ENCODE results near the gene TEX44.
"Not testable (repeated sequence)": the region's sequence is repeated elsewhere in the genome, so short reads cannot be mapped to it uniquely, and the experiment has no call there.

The TEX44 gene

DNA sequence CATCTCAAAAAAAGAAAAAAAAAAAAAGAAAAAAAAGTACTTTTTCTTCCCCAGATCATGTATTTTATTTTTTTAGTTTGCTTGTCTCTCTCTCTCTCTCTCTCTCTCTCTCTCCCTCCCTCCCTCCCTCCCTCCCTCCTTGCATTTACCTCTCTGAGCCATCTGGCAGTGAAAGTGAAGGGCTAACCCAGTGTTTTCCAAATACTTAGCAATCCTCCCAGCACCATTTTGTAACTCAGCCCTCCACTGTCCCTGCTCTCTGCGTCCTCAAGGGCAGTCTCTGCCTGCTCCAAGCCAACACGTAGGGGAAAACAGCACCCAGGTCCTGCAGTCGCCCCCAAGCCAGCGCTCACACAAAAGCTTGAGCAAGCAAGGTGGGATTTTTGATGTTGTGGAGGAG is 19.6 kb upstream of the TEX44 start:
- no peak for DNase-seq

DNA sequence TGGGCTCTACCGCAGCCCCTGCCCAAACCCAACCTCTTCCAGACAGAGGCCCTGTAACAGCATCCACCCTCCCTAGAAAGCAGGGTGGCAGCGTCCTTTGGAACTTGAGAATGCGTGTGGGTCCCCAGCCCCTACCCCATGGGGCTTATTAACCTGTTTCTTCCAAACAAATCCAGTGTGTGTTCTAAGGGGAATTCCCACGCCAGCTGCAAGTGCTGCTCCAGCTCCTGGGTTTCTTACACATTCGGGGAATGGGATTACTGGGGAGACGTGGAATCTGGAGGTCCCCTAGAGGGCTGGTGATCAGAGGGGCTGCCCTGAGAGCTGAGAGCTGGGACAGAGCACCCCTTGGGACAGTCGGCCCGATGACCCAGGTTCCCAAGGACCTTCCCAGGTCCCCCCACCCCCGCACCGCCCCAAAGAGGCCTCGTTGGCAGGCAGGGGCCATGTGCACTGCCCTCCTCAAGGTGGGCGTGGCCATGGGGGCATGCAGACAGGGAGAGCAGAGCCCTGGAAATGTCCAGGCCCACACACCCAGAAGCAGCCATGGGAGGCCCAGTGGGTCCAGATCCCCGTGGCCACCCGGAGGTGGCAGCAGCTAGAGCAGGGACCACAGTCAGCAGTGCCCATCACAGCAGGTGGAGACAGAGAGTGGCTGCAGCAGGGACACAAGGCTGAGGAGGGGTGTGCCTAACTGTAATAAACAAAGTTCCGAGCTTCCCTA is 18.8 kb upstream of the TEX44 start:
- DNase-seq: no peak

DNA sequence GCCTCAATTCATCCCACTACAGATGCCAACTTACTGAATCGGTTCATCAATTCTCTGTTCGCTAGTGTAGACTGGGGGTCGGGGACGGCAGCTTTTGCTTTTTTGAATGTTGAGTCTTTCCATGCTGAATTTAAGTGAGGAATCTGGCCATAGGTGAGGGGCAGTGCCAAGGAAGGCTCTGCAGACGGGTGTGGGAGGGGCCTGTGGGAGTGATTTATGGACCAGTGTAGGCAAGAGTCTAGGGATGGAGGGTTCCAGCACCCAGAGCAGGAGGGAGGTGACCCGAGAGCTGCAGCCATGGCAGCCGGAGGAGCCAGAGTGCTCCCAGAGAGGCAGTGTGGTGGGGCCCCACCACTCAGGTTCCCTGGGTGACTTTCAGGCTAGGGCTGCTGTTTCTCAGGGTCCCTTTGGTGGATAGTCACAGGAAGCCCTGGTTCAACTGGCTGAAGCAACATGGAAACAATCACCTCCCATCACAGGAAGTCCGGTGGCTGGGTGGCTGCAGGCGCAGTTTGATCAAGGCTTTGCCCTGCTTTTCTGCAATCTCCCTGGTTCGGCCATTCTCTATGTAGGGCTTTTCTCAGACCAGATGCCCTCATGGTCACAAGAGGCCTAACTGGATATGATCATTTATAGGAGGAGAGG is 16.9 kb upstream of the TEX44 start:
- DNase-seq: peak; percentile 38

DNA sequence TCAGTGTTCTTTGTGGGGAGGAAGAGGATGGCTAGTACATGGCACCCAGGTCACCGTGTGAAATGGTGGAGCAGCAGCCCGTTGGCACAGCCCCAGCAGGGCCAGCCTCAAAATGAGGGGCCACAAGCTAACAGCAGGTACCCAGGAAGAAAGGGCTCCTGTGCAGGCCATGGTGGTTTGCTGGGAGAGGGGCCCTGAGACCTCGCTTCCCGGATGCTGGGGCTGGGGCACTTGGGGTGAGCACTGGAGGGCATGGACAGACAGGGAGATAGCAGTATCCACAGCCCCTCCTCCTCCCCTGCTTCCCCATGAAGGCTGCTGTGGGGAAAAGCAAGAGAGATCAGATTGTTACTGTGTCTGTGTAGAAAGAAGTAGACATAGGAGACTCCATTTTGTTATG is 16.2 kb upstream of the TEX44 start:
- no peak for DNase-seq

DNA sequence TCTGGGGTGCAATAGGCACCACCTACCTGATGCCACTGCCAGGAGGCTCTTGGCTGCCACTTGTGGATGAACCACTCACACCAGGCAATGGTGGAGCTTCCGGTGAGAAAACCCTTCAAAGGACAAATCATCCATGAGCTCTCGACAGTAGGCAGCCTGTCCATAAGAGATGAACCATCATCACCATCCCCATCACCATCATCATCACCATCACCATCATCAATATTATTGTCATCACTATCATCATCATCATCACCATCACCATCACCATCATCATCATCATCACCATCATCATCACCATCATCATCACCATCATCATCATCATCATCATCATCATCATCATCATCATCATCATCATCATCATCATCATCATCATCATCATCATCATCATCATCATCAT is 14.0 kb upstream of the TEX44 start:
- DNase-seq: not testable (repeated sequence)

DNA sequence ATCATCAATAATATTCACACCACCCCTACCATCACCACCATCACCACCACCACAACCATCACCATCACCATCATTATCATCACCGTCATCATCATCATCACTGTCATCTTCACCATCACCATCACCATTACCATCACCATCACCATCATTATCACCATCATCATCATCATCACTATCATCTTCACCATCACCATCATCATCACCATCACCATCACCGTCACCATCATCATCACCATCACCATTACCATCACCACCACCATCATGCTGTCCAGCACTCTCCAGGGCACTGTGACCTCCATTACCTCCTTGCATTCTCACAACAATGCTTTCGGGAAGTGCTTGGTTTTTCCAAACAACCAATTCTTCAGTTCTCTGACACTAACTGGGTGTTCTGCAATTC is 13.1 kb upstream of the TEX44 start:
- DNase-seq: no peak

DNA sequence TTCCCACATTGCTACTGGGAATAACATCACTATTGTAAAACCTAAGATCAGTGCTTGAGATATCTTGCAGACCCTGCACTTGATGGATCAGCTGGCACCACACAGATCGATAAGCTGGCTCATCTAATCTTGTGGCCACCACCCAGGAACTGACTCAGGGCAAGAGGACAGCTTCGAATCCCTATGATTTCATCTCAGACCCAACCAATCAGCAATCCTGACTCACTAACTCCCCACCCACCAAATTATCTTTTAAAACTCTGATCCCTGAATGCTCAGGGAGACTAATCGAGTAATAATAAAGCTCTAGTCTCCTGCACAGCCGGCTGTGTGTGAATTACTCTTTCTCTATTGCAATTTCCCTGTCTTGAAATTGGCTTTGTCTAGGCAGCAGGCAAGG is 11.3 kb upstream of the TEX44 start:
- no peak for DNase-seq

DNA sequence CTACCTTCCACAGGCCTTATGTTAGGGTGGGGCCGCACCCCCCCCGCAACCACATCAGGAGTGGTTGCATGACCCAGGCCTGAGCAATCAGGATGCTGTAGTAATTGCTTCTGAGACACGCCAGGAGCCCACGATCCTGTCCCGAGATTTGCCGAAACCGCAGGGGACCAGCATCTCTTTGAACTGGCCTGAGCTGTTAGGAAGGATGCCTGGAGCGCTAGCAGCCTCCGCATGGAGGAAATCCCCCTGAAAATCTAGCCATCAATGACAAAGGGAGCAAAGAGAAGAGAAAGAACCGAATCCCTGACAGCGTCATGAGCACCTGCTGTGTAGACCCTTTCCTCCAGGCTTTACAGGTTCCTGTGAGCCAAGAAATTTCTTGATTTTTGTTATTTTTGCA is 8.7 kb upstream of the TEX44 start:
- no peak for DNase-seq

DNA sequence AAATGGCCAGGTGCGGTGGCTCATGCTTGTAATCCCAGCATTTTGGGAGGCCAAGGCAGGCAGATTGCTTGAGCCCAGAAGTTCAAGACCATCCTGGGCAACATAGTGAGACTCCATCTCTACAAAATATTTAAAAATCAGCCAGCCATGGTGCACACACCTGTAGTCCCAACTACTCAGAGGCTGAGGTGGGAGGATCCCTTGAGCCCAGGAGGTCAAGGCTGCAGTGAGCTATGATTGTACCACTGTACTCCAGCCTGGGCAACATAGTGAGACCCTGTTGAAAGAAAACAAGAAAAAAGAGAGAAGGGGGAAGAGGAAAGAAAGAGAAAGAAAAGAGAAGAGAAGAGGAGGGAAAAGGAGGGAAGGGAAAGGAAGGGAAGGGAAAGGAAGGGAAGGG is 4.9 kb upstream of the TEX44 start:
- not testable (repeated sequence) for DNase-seq

DNA sequence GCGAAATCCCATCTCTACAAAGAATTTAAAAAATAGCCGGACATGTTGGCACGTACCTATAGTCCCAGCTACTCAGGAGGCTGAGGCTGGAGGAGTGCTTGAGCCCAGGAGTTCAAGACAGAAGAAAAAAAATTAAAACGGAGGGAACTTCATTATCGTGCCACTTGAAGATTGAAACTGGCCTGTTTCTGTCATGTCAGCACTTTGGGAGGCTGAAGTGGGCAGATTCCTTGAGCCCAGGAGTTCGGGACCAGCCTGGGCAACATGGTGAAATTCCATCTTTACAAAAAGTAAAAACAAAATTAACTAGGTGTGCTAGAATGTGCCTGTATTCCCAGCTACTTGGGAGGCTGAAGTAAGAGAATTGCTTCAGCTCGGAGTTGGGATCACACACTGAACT is 3.0 kb upstream of the TEX44 start:
- DNase-seq: no peak

DNA sequence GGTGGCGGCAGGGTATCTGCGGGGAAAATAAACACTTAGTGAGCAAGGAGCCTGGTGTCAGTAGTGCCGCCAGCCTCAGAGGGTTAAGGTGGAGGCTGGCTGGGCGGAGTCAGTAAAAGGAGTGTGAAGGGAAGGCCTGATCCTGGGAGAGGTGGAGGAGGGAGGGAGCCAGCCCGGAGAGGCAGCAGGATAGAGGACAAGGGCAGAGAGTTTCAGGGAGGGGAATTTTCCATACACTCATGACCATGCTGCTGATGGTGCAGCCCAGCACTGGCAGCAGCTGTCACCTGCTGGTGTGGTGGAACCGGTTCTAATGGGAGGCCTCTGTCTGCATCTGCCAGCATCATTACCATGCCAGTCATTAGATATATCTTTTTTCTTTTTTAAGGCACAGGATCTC is 2.0 kb upstream of the TEX44 start:
- DNase-seq: no peak

DNA sequence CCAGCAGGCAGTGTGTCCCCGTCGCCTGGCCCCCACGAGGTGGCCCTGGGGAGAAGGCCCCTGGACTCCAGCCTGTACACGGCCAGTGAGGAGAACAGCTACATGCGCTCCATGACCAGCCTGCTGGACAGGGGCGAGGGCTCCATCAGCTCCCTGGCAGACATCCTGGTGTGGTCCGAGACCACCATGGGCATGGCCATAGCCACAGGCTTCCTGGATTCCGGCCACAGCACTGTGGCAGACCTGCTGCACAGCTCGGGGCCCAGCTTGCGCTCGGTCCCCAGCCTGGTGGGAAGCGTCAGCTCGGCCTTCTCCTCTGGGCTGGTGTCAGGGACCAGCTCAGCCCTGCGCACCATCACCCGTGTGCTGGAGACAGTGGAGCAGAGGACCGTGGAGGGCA is 1.0 kb downstream of the TEX44 start:
- no peak for DNase-seq

DNA sequence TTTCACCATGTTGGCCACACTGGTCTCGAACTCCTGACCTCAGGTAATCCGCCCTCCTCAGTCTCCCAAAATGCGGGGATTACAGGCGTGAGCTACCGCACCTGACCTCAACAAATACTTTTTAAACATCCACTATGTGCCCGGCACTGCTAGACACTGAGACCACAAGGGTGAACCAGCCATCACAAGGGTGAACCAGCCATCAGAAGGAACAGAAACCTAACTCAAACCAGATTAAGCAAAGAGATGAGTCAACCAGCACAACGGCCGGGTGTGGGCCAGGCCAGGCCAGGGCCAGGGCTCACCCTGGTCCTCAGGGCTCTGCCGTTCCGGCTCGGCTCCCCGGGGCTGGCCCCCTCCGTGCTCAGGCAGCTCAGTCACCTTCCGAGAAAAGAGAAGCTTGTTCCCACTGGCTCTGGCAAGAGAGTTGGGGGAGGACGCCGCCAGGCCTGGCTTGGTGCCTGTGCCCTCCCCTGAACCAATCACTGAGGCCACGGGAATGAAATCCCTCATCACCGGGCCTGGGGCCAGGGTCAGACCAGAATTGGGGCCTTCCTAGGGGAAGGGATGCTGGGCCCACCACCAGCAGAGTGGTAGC is 4.4 kb downstream of the TEX44 start:
- no peak for DNase-seq

DNA sequence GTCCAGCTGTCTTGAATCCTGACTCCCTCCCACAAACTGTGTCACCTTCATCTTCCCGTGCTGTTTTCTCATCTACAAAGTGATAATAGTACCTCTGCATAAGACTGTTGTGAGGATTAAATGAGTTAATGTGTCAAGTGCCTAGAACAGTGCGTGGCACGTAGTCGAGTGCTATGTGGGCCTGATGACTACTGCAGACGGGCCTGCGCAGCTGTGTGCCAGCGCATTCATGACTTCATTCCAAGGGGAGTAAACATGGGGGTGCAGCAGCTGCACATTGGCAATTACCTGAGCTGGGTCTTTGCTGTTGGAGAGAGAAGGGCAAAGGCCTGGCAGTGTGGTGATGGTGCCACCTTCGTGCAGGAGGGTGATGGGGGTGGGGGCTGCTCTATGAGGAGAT is 5.0 kb downstream of the TEX44 start:
- no peak for DNase-seq

DNA sequence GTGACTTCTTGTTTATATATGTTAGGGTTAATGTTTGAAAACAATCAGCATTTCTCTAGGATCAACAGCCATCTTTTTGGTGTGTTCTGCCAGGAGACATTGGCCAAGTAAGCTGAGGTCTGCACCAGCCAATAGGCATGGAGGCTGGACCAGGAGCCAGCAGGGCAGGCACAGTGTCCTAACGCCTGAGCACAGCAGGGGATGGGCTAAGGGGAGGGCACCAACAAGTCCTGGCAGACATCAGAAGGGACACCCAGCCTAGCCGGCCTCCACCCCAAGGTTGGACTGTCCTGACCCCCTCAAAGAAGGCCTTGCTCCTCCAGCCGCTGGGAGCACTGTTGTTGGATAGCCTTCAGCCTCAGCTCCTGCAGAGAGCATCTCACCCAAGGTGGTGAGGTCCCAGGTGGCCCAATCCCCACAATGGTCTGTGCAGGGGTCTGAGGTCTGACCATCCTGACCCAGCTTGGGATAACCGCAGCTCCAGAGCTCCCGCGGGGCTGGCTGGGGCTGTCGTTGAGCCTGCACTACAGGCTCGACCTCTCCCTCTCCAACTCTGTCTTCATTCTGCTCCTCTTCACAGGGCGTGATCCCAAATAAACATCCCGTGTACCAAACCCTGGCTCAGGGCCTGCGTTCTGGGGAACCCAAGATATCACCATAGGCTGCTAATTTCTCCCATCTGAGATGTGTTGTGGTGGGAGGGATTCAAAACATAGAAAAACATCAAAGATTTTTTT is 8.1 kb downstream of the TEX44 start:
- DNase-seq: no peak

DNA sequence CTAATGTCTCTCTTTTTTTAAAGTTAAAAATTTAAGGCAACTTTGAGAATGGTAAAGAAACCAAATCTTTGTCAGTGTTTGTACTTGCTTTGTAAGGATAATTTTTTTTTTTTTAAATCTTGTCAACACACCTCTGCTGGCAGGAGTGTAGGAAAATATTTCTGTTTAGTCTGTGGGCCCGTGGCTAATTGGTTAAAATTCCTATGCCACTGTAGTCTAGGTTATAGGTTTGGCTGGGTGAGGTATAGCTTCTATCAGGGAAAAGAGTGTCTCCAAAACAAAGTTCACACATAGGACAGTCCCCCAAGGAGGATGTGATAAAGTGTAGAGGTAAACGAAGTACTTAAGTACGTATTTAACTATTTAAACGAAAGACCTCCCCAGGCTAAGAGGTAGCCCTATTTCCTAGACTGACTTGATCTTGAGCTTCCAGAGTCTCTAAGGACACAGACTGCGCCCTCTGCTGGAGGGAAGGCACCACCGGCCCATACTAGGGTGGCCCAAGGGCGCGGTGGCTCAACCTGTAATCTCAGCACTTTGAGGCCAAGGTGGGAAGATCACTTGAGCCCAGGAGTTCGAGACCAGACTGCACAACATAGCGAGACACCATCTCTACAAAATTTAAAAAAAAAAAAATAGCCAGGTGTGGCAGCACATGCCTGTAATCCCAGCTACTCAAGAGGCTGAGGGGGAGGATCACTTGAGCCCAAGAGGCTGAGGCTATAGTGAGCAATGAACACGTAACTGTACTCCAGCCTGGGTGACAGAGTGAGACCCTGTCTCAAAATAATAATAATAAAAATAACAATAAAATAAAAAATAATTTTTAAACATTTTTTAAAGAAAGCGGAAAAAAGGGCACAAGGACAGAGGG is 8.9 kb downstream of the TEX44 start:
- DNase-seq: peak; percentile 62

DNA sequence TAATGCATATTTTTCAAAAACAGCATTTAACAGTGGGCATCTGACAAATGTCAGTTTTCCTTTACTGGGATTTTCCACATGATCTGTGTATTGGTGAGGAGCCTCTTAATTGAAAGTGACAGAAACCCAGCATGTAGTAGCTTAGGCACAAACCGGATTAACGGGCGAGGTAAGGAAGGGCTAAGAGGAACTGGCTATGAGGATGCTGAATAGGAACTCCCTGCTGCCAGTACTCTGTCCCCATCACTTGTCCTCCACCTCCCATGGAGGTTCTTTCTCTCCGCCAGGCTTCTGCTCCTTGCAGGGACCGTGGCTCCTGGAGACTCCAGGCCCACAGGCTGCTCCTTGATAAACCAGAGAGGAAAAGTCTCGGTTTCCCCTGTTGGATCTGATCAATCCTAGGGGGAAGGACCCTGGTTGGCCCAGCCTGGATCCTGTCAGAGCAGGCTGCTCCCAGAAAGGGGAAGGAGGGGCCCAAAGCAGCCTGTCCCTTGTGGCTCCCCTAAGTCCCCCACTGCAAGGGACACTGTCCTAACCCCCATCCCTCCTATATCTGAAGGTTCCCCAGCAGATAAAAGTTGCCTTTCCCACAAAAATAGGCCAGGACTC is 10.3 kb downstream of the TEX44 start:
- no peak for DNase-seq

DNA sequence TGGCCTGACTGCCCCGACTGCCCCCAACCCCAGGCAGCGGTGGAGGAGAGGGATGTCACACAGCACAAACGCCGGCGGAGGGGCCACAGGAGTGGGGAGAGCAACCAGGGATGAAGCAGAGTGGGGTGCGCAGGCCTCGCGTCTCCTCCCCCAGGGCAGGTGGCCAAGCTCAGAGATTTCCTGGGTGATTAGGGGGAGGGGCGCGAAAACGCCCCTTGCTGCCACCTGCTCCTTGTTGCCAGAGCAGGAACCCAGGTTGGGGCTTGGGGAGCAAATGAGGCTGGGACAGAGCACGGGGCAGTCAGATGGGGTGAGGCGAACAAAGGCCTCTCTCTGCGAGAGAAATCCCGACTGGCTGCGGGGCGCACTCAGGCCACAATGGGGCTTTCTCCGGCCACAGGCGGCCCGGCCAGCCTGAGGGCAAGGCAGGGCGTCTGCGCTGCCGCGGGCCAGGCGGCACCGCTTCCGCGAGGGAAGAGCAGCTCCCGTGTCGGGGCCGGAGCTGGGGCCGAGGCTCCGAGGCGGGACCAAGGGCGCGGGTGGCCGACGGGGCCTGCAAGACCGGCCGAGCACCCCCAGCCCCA is 11.5 kb downstream of the TEX44 start:
- no peak for DNase-seq

DNA sequence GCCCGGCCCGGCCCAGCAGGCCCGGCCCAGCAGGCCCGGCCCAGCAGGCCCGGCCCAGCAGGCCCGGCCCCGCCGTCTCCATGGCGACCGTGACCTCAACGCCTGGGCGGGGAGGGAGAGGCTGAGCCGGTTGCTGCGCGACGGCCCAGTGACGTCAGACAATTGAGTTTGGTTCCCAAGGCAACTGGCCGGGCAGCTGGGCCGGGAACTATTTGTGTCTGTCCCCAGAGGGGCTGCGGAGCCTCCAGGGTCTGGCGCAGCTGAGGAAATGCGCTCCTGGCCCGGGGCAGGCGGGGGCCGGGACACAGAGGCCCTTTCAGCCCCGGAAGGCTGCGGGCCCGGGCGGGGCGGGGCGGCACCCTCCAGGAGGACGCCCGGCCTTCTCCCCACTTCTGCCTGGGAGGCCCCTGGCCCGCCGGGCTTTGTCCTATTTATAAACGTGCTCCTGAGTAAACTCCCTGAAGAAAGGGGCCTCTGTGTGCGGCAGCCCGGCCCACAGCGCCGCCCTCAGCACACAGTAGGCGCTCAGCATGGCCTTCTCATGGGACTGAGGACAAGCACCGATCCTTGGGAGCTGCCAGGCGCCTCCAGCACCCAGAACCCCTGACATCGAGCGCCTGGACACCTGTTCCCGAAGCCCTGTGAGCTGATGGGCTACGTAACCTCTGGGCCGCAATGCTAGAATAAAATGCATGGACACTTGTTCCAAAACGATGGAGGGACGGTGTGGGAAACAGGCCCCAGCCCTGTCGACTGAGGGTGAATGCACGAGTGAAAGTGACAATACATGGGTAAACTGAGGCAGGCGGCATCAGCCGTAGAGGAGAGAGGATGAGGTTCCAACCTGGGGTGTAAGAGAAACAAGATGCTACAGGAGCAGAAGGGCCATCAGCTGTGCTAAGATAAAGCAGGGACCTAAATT is 12.3 kb downstream of the TEX44 start:
- DNase-seq: no peak

DNA sequence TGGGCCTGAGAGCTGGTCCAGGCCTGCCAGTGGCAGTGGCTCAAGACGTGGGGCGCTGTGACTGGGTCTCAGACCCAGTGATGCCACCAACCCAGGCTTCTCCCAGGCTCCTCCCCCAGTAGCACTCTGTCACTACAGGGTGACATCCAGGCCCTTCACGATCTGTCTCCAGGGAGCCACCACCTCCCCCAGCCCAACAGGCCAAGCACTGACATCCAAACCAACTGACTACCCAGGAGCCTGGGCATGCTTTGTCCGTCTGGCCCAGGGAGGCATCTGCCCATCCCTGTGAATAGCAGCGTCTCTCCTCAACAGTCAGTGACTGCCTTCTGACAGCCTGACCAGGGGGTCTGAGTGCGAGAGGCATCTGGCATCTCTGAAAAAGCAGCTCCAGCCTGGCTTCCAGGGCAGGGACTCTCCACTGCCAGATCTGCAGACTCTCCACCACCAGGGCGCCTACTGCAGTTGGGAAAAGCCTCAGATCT is 13.0 kb downstream of the TEX44 start:
- DNase-seq: no peak

DNA sequence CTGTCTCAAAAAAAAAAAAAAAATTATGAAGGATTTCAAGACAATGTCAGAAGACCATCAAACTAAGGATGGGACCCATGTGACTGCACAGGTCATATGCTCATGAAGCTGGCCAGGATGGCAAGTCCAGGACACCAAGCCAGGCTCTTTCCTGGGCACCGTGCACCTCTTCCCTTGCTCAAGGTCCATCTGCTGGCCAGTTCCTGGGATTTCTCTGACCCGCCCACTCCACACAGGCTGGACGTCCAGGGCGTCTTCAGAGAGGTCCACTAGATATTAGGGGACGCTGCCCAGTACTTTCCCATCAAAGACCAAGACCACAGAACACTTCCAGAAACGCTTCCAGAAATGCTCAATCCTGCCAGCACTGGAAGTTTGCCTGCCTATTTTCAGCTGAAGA is 14.3 kb downstream of the TEX44 start:
- no peak for DNase-seq
